ENCODE results near the gene TGFBR2. TPM values are rescaled to one million over a fixed set of nuclear protein-coding genes. Genes with fewer than 3 reads are reported as not detected.

TGFBR2 gene
- total and polyA plus RNA-seq, 2 experiments from 2014 or later, result 4.7 to 13.0 TPM

GRCh38 chr3:30614943-30615342 lies 8.5 kb downstream of the TGFBR2 start:
- H3K27ac Mint-ChIP-seq, result no peak overlapping the region
- TF ChIP-seq CREB1 (CRISPR knock-in tag; IDR thresholded peaks at IDR 0.05; ENCODE audit: low read depth) (no peak), STAT1 (IDR thresholded peaks at IDR 0.05; ENCODE audit: unreplicated experiment) (no peak), ZNF114 (CRISPR knock-in tag; IDR thresholded peaks at IDR 0.05) (no peak), NANOG (IDR thresholded peaks at IDR 0.05; ENCODE audit: borderline replicate concordance) (no peak), REST (IDR thresholded peaks at IDR 0.05; ENCODE audit: unreplicated experiment) (no peak), JUNB (IDR thresholded peaks at IDR 0.05; ENCODE audit: unreplicated experiment) (no peak), EZH2 (IDR thresholded peaks at IDR 0.05; ENCODE audit: low read depth, unreplicated experiment) (no peak), ZNF331 (CRISPR knock-in tag; IDR thresholded peaks at IDR 0.05; ENCODE audit: low read depth) (no peak), POLR2AphosphoS5 (IDR thresholded peaks at IDR 0.05; ENCODE audit: low read depth) (no peak), ETS1 (IDR thresholded peaks at IDR 0.05) (no peak), EZH2phosphoT487 (IDR thresholded peaks at IDR 0.05; ENCODE audit: unreplicated experiment) (no peak)
- TF ChIP-seq, protein P1, sequence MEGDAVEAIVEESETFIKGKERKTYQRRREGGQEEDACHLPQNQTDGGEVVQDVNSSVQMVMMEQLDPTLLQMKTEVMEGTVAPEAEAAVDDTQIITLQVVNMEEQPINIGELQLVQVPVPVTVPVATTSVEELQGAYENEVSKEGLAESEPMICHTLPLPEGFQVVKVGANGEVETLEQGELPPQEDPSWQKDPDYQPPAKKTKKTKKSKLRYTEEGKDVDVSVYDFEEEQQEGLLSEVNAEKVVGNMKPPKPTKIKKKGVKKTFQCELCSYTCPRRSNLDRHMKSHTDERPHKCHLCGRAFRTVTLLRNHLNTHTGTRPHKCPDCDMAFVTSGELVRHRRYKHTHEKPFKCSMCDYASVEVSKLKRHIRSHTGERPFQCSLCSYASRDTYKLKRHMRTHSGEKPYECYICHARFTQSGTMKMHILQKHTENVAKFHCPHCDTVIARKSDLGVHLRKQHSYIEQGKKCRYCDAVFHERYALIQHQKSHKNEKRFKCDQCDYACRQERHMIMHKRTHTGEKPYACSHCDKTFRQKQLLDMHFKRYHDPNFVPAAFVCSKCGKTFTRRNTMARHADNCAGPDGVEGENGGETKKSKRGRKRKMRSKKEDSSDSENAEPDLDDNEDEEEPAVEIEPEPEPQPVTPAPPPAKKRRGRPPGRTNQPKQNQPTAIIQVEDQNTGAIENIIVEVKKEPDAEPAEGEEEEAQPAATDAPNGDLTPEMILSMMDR (conservative IDR thresholded peaks at IDR 0.05; ENCODE audit: low read depth in 2 of 2), result no peak
- TF ChIP-seq, protein P2, sequence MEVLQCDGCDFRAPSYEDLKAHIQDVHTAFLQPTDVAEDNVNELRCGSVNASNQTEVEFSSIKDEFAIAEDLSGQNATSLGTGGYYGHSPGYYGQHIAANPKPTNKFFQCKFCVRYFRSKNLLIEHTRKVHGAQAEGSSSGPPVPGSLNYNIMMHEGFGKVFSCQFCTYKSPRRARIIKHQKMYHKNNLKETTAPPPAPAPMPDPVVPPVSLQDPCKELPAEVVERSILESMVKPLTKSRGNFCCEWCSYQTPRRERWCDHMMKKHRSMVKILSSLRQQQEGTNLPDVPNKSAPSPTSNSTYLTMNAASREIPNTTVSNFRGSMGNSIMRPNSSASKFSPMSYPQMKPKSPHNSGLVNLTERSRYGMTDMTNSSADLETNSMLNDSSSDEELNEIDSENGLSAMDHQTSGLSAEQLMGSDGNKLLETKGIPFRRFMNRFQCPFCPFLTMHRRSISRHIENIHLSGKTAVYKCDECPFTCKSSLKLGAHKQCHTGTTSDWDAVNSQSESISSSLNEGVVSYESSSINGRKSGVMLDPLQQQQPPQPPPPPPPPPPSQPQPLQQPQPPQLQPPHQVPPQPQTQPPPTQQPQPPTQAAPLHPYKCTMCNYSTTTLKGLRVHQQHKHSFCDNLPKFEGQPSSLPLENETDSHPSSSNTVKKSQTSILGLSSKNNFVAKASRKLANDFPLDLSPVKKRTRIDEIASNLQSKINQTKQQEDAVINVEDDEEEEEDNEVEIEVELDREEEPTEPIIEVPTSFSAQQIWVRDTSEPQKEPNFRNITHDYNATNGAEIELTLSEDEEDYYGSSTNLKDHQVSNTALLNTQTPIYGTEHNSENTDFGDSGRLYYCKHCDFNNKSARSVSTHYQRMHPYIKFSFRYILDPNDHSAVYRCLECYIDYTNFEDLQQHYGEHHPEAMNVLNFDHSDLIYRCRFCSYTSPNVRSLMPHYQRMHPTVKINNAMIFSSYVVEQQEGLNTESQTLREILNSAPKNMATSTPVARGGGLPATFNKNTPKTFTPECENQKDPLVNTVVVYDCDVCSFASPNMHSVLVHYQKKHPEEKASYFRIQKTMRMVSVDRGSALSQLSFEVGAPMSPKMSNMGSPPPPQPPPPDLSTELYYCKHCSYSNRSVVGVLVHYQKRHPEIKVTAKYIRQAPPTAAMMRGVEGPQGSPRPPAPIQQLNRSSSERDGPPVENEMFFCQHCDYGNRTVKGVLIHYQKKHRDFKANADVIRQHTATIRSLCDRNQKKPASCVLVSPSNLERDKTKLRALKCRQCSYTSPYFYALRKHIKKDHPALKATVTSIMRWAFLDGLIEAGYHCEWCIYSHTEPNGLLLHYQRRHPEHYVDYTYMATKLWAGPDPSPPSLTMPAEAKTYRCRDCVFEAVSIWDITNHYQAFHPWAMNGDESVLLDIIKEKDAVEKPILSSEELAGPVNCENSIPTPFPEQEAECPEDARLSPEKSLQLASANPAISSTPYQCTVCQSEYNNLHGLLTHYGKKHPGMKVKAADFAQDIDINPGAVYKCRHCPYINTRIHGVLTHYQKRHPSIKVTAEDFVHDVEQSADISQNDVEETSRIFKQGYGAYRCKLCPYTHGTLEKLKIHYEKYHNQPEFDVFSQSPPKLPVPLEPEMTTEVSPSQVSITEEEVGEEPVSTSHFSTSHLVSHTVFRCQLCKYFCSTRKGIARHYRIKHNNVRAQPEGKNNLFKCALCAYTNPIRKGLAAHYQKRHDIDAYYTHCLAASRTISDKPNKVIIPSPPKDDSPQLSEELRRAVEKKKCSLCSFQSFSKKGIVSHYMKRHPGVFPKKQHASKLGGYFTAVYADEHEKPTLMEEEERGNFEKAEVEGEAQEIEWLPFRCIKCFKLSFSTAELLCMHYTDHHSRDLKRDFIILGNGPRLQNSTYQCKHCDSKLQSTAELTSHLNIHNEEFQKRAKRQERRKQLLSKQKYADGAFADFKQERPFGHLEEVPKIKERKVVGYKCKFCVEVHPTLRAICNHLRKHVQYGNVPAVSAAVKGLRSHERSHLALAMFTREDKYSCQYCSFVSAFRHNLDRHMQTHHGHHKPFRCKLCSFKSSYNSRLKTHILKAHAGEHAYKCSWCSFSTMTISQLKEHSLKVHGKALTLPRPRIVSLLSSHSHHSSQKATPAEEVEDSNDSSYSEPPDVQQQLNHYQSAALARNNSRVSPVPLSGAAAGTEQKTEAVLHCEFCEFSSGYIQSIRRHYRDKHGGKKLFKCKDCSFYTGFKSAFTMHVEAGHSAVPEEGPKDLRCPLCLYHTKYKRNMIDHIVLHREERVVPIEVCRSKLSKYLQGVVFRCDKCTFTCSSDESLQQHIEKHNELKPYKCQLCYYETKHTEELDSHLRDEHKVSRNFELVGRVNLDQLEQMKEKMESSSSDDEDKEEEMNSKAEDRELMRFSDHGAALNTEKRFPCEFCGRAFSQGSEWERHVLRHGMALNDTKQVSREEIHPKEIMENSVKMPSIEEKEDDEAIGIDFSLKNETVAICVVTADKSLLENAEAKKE (CRISPR knock-in tag; IDR thresholded peaks at IDR 0.05), result no peak
- Histone ChIP-seq H3K4me1 (ENCODE audit: insufficient read depth) (peaks cover 40% of the 10 kb centered on the region), H3F3A (replicated peaks; ENCODE audit: low read depth) (no peaks in the 10 kb centered on the region), H2AFZ (no peak overlapping the region), H3K27ac (ENCODE audit: low read depth) (no peak overlapping the region), H3K27me3 (ENCODE audit: insufficient read depth) (no peaks in the 10 kb centered on the region), H3K4me2 (no peak overlapping the region), H4K20me1 (replicated peaks; ENCODE audit: insufficient read depth) (peaks cover 11% of the 10 kb centered on the region), H3K4me3 (no peak overlapping the region), H3K79me2 (replicated peaks; ENCODE audit: insufficient read depth) (peaks cover 100% of the 10 kb centered on the region), H3K9me2 (ENCODE audit: insufficient read depth) (no peaks in the 10 kb centered on the region), H3K36me3 (ENCODE audit: insufficient read depth) (no peaks in the 10 kb centered on the region)
- ATAC-seq (no peak), DNase-seq (ENCODE audit: low spot score) (no peak)
- H3K27me3 Mint-ChIP-seq (ENCODE audit: insufficient read depth, low read depth, poor library complexity), result no peaks in the 10 kb centered on the region
- no peaks in the 10 kb centered on the region for H3K9me3 Mint-ChIP-seq
- peaks cover 37% of the 10 kb centered on the region for H3K4me1 Mint-ChIP-seq
- peaks cover 8% of the 10 kb centered on the region; the same call in 2 of the 3 replicates for H3K36me3 Mint-ChIP-seq (ENCODE audit: low read depth)
- no peak overlapping the region for H3K4me3 Mint-ChIP-seq

All from GM23338 (cell line).